Panc1 (cell line): ENCODE measurements around the gene CALCB. TPM values are rescaled to one million over a fixed set of nuclear protein-coding genes. Genes with fewer than 3 reads are reported as not detected.
"Not testable (repeated sequence)": the region's sequence is repeated elsewhere in the genome, so short reads cannot be mapped to it uniquely, and the experiment has no call there.

ENCODE experiments used
- ATAC-seq: fragments of 200-7000 bp; cut with Tn5 transposase; 2 replicates; pipeline ENCODE4 v1.9.1; 2020; ENCODE audit warnings: mild to moderate bottlenecking, moderate library complexity
- BruUV-seq: library from RNA; stranded (reverse); fragments of 400-500 nt; replicated peaks from 2 replicates; lab custom pipeline; 2021; lab: Mats Ljungman, UMichigan
- CTCF ChIA-PET: fragments of 300-600 bp; sonication (Branson Sonifier 250); formaldehyde crosslinking; loops from one replicate; lab custom pipeline; 2022; ENCODE audit warnings: antibody characterized with exemption; lab: Charles Lee
- POLR2A ChIA-PET: fragments of 300-600 bp; sonication (Branson Sonifier 250); formaldehyde crosslinking; loops from one replicate; lab custom pipeline; 2022; ENCODE audit warnings: antibody characterized with exemption; lab: Charles Lee
- DNase-seq: peaks from one replicate; pipeline ENCODE4 v3.0.0-alpha.2; 2010; ENCODE audit warnings: low read depth, low spot score
- H3K27ac ChIP-seq: 2 replicates; pipeline ENCODE4 v1.5.1; 2011; ENCODE audit warnings: mild to moderate bottlenecking, low read length, inconsistent platforms
- H3K27me3 ChIP-seq: fragments of 200-500 bp; sonication (Bioruptor generic); 2 replicates; pipeline ENCODE4 v1.6.0; 2014; ENCODE audit warnings: low read length, inconsistent platforms; ENCODE audit not compliant: control insufficient read depth, insufficient read depth
- H3K36me3 ChIP-seq: fragments of 200-500 bp; sonication (Bioruptor generic); 2 replicates; pipeline ENCODE4 v1.5.1; 2014; ENCODE audit warnings: inconsistent platforms, mild to moderate bottlenecking, low read length, moderate library complexity; ENCODE audit not compliant: control insufficient read depth, insufficient read depth
- H3K4me1 ChIP-seq: 2 replicates; pipeline ENCODE4 v1.5.1; 2011; ENCODE audit warnings: inconsistent platforms, mild to moderate bottlenecking, low read length, moderate library complexity; ENCODE audit not compliant: control insufficient read depth, insufficient read depth
- H3K4me3 ChIP-seq, 2 experiments: 2 replicates each; pipeline ENCODE4 v1.5.1; 2011 to 2012; ENCODE audit warnings: low read depth in 2 of 2, low read length in 2 of 2, mild to moderate bottlenecking in 2 of 2, inconsistent platforms in 1 of 2, moderate library complexity in 1 of 2
- H3K9me3 ChIP-seq: fragments of 200-500 bp; sonication (Bioruptor generic); 2 replicates; pipeline ENCODE4 v1.5.1; 2014; ENCODE audit warnings: low read depth, mild to moderate bottlenecking, inconsistent platforms, low read length, moderate library complexity; ENCODE audit not compliant: control insufficient read depth, insufficient read depth
- CTCF ChIP-seq: fragments of 450-650 bp; IDR thresholded peaks from 2 replicates; pipeline ENCODE4 v1.5.1; 2017; ENCODE audit warnings: mild to moderate bottlenecking
- POLR2AphosphoS5 ChIP-seq: IDR thresholded peaks from 2 replicates; pipeline ENCODE4 v1.6.1; 2012; ENCODE audit warnings: mild to moderate bottlenecking, low read depth, low read length, moderate library complexity
- REST ChIP-seq, 2 experiments: IDR thresholded peaks; 2 replicates each; pipeline ENCODE4 v1.6.1; 2011 to 2012; ENCODE audit warnings: low read depth in 2 of 2, control low read depth in 1 of 2, low read length in 1 of 2, mild to moderate bottlenecking in 1 of 2, moderate library complexity in 1 of 2; ENCODE audit not compliant: insufficient read depth in 1 of 2
- SIN3A ChIP-seq: IDR thresholded peaks from 2 replicates; pipeline ENCODE4 v1.6.1; 2012; ENCODE audit warnings: low read depth, mild to moderate bottlenecking, low read length, moderate library complexity, borderline replicate concordance; ENCODE audit not compliant: insufficient read depth
- TCF7L2 ChIP-seq: IDR thresholded peaks from 2 replicates; pipeline ENCODE4 v1.6.1; 2011; ENCODE audit warnings: mild to moderate bottlenecking, low read depth, low read length, inconsistent platforms
- in situ Hi-C: cut with HindIII; loops from 2 replicates; pipeline ENCODE4 v1.10.0; 2016; ENCODE audit warnings: low sequenced_read_pairs, low pct_unique_long_range_greater_than_20kb
- intact Hi-C: fragments of 100-400 bp; cut with micrococcal nuclease; formaldehyde crosslinking; loops from one replicate; pipeline ENCODE4 v1.10.0; 2022; ENCODE audit not compliant: unreplicated experiment
- total RNA-seq: library from RNA; stranded (reverse); gene quantifications from one replicate; pipeline ENCODE4 v1.2.1, GENCODE V29; 2021; ENCODE audit not compliant: unreplicated experiment

CALCB gene
- total RNA-seq, 1 experiment from 2014 or later = not detected

GRCh38 chr11:15027956-15028355 lies 45.4 kb upstream of the CALCB start:
- Histone ChIP-seq H3K36me3 (no peaks in the 10 kb centered on the region), H3K27me3 (no peaks in the 10 kb centered on the region; the same call in 1 of the 2 replicates), H3K4me1 (no peaks in the 10 kb centered on the region), H3K9me3 (no peaks in the 10 kb centered on the region), H3K27ac (no peak overlapping the region), H3K4me3 (no peak overlapping the region)
- ChIA-PET POLR2A (interaction anchor here (0.6 kb wide), 1 partner anchor 1102 kb away, joined by 8 read pairs; no protein-coding TSS in a partner anchor), CTCF (no interaction called here)
- ATAC-seq = no peak
- TF ChIP-seq TCF7L2 (no peak), CTCF (no peak), REST (IDR thresholded peaks at IDR 0.05; ENCODE audit: insufficient read depth in 1 of 2, low read depth in 2 of 2, low read length in 1 of 2) (no peak), POLR2AphosphoS5 (no peak), SIN3A (no peak)
- in situ Hi-C loops (no loop called here), intact Hi-C loops (no loop called here)
- no TSS peak for BruUV-seq
- no peak for DNase-seq

GRCh38 chr11:15028379-15028778 lies 45.0 kb upstream of the CALCB start:
- no peaks in the 10 kb centered on the region for H3K4me1 ChIP-seq
- no peaks in the 10 kb centered on the region for H3K36me3 ChIP-seq
- no peaks in the 10 kb centered on the region for H3K9me3 ChIP-seq
- TF ChIP-seq REST (IDR thresholded peaks at IDR 0.05; ENCODE audit: insufficient read depth in 1 of 2, low read depth in 2 of 2, low read length in 1 of 2) = no peak
- TF ChIP-seq SIN3A = no peak
- no peak for TF ChIP-seq POLR2AphosphoS5
- no peak for TF ChIP-seq TCF7L2
- TF ChIP-seq CTCF = no peak
- BruUV-seq = no TSS peak
- in situ Hi-C loops = no loop called here
- no peak for ATAC-seq
- CTCF ChIA-PET = no interaction called here
- no peak overlapping the region for H3K4me3 ChIP-seq
- no peaks in the 10 kb centered on the region; the same call in 1 of the 2 replicates for H3K27me3 ChIP-seq
- DNase-seq = no peak
- POLR2A ChIA-PET = interaction anchor here (0.6 kb wide), 1 partner anchor 1103 kb away, joined by 8 read pairs; no protein-coding TSS in a partner anchor
- no peak overlapping the region for H3K27ac ChIP-seq
- intact Hi-C loops = no loop called here

GRCh38 chr11:15031945-15032344 lies 41.4 kb upstream of the CALCB start:
- H3K4me3 ChIP-seq, in situ Hi-C loops, ATAC-seq, intact Hi-C loops, H3K9me3 ChIP-seq, CTCF ChIA-PET, H3K36me3 ChIP-seq, H3K4me1 ChIP-seq, DNase-seq, POLR2A ChIA-PET, H3K27ac ChIP-seq, BruUV-seq, H3K27me3 ChIP-seq: not testable (repeated sequence)
